PC-3 (cell line): ENCODE data around the gene SMPD2. TPM values are rescaled to one million over a fixed set of nuclear protein-coding genes. Genes with fewer than 3 reads are reported as not detected.

Source experiments
- ATAC-seq: fragments of 200-7000 bp; cut with Tn5 transposase; 2 replicates; pipeline ENCODE4 v1.9.1; 2020; ENCODE audit warnings: mild to moderate bottlenecking, moderate library complexity
- BruUV-seq: library from RNA; stranded (reverse); fragments of 400-500 nt; replicated peaks from 2 replicates; lab custom pipeline; 2021; lab: Mats Ljungman, UMichigan
- CTCF ChIA-PET: fragments of 300-600 bp; sonication (Branson Sonifier 250); formaldehyde crosslinking; loops from one replicate; lab custom pipeline; 2022; ENCODE audit warnings: antibody characterized with exemption; lab: Charles Lee
- POLR2A ChIA-PET: fragments of 300-600 bp; sonication (Branson Sonifier 250); formaldehyde crosslinking; loops from one replicate; lab custom pipeline; 2022; ENCODE audit warnings: antibody characterized with exemption; ENCODE audit not compliant: unreplicated experiment; lab: Charles Lee
- DNase-seq: peaks from one replicate; pipeline ENCODE4 v3.0.0-alpha.2; 2015
- H2AFZ ChIP-seq: fragments of 300-600 bp; sonication (generic); 2 replicates; pipeline ENCODE4 v1.6.0; 2016; ENCODE audit warnings: antibody characterized with exemption, low read length
- H3F3A ChIP-seq: fragments of 300-600 bp; sonication (generic); one replicate; pipeline ENCODE4 v1.6.0; 2017; ENCODE audit warnings: antibody characterized with exemption, low read length, control low read depth, mild to moderate bottlenecking; ENCODE audit not compliant: unreplicated experiment
- H3K27ac ChIP-seq: fragments of 300-600 bp; sonication (generic); 2 replicates; pipeline ENCODE4 v1.5.1; 2016; ENCODE audit warnings: mild to moderate bottlenecking, low read length
- H3K27me3 ChIP-seq: fragments of 300-600 bp; sonication (generic); 2 replicates; pipeline ENCODE4 v1.6.1; 2016; ENCODE audit warnings: low read length, mixed read lengths
- H3K36me3 ChIP-seq: fragments of 300-600 bp; sonication (generic); 2 replicates; pipeline ENCODE4 v1.6.1; 2016; ENCODE audit warnings: low read depth, mixed run types, low read length, mixed read lengths
- H3K4me1 ChIP-seq: fragments of 300-600 bp; sonication (generic); 2 replicates; pipeline ENCODE4 v1.5.1; 2016; ENCODE audit warnings: low read length; ENCODE audit not compliant: insufficient read depth
- H3K4me2 ChIP-seq: fragments of 300-600 bp; sonication (generic); 2 replicates; pipeline ENCODE4 v1.6.0; 2016; ENCODE audit warnings: low read length
- H3K4me3 ChIP-seq: fragments of 300-600 bp; sonication (generic); 2 replicates; pipeline ENCODE4 v1.5.1; 2016; ENCODE audit warnings: mild to moderate bottlenecking, low read length, mixed read lengths
- H3K79me2 ChIP-seq: fragments of 300-600 bp; sonication (generic); 2 replicates; pipeline ENCODE4 v1.6.1; 2017; ENCODE audit warnings: low read length, mixed read lengths
- H3K9ac ChIP-seq: fragments of 300-600 bp; sonication (generic); 2 replicates; pipeline ENCODE4 v1.6.0; 2016; ENCODE audit warnings: mild to moderate bottlenecking, low read length
- H3K9me2 ChIP-seq: fragments of 300-600 bp; sonication (generic); replicated peaks from 2 replicates; pipeline ENCODE4 v1.6.1; 2016; ENCODE audit warnings: mixed run types, low read length, mixed read lengths
- H3K9me3 ChIP-seq: fragments of 300-600 bp; sonication (generic); 2 replicates; pipeline ENCODE4 v1.6.1; 2016; ENCODE audit warnings: low read length, mixed read lengths
- H4K20me1 ChIP-seq: fragments of 300-600 bp; sonication (generic); 2 replicates; pipeline ENCODE4 v1.6.1; 2016; ENCODE audit warnings: low read length, mixed read lengths
- EZH2 ChIP-seq: fragments of 300-600 bp; sonication (generic); IDR thresholded peaks from one replicate; pipeline ENCODE4 v1.6.1; 2017; ENCODE audit warnings: antibody characterized with exemption, mild to moderate bottlenecking, low read length; ENCODE audit not compliant: unreplicated experiment
- EZH2phosphoT487 ChIP-seq: fragments of 300-600 bp; sonication (generic); IDR thresholded peaks from 2 replicates; pipeline ENCODE4 v1.6.1; 2018; ENCODE audit warnings: mild to moderate bottlenecking, antibody characterized with exemption, low read length, borderline replicate concordance
- intact Hi-C: fragments of 100-400 bp; cut with micrococcal nuclease; formaldehyde crosslinking; loops from 2 replicates; pipeline ENCODE4 v1.9.0; 2023
- total RNA-seq: library from RNA; depleted of rRNA; stranded (reverse); fragments of >200 nt; gene quantifications from 2 replicates; pipeline ENCODE4 v1.2.3, GENCODE V29; 2014
- TF ChIP-seq, protein P1 (sequence below): fragments of 300-600 bp; sonication (generic); conservative IDR thresholded peaks from 2 replicates; pipeline ENCODE4 v1.5.1; 2017; ENCODE audit warnings: antibody characterized with exemption, low read depth, mild to moderate bottlenecking, low read length

SMPD2 gene
- total RNA-seq, 1 experiment from 2014 or later, result 12.6 TPM

DNA sequence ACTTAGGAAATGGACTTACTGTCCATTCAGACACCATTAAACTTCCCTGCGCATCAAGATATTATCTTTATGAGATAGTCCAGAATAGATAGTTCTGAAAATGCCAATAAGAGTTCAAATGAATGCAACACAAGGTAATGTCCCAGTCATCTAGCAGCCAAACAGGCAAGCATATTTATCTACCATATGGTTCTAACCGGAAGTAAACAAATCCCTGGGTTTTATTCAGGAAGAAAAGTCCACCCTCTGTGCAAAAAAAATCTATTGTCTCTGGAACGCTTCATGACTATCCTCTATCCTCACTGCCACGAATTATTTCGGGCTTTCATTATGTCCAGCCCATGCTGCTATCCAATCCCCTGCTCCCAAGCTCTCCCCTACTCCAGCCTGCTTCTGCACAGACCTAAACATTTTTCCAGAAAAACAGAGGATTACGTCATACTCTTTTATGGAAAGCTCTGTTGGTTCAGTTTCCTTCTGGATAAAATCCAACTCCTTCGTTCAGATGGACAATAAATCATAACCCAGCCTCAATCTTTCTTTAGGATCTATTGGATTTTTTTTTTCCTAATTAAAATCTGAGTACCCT lies 11.5 kb upstream of the SMPD2 start:
- H3K9me2 ChIP-seq, result no peaks in the 10 kb centered on the region
- no peaks in the 10 kb centered on the region for H3K36me3 ChIP-seq
- ATAC-seq (peak; percentile 66), DNase-seq (peak; percentile 32)
- peak overlapping the region; percentile 9; the same call in 1 of the 2 replicates for H2AFZ ChIP-seq
- no peaks in the 10 kb centered on the region for H4K20me1 ChIP-seq
- no peaks in the 10 kb centered on the region for H3F3A ChIP-seq
- H3K27ac ChIP-seq, result no peak overlapping the region
- peaks cover 23% of the 10 kb centered on the region for H3K4me1 ChIP-seq
- no peaks in the 10 kb centered on the region for H3K27me3 ChIP-seq
- no peak overlapping the region for H3K9ac ChIP-seq
- POLR2A ChIA-PET, result interaction anchor here (0.7 to 1.0 kb wide), 2 partner anchors 12 to 47 kb away, joined by 3 to 6 read pairs; partner anchors contain the start of gene SMPD2
- CTCF ChIA-PET, result no interaction called here
- intact Hi-C loops, result no loop called here
- no TSS peak for BruUV-seq
- peak overlapping the region; percentile 22; the same call in 1 of the 2 replicates for H3K4me3 ChIP-seq
- no peaks in the 10 kb centered on the region for H3K79me2 ChIP-seq
- H3K4me2 ChIP-seq, result peak overlapping the region; percentile 43; the same call in 1 of the 2 replicates
- no peaks in the 10 kb centered on the region for H3K9me3 ChIP-seq
- no peak for TF ChIP-seq EZH2phosphoT487
- no peak for TF ChIP-seq EZH2
- TF ChIP-seq, protein P1, sequence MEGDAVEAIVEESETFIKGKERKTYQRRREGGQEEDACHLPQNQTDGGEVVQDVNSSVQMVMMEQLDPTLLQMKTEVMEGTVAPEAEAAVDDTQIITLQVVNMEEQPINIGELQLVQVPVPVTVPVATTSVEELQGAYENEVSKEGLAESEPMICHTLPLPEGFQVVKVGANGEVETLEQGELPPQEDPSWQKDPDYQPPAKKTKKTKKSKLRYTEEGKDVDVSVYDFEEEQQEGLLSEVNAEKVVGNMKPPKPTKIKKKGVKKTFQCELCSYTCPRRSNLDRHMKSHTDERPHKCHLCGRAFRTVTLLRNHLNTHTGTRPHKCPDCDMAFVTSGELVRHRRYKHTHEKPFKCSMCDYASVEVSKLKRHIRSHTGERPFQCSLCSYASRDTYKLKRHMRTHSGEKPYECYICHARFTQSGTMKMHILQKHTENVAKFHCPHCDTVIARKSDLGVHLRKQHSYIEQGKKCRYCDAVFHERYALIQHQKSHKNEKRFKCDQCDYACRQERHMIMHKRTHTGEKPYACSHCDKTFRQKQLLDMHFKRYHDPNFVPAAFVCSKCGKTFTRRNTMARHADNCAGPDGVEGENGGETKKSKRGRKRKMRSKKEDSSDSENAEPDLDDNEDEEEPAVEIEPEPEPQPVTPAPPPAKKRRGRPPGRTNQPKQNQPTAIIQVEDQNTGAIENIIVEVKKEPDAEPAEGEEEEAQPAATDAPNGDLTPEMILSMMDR, result no peak

DNA sequence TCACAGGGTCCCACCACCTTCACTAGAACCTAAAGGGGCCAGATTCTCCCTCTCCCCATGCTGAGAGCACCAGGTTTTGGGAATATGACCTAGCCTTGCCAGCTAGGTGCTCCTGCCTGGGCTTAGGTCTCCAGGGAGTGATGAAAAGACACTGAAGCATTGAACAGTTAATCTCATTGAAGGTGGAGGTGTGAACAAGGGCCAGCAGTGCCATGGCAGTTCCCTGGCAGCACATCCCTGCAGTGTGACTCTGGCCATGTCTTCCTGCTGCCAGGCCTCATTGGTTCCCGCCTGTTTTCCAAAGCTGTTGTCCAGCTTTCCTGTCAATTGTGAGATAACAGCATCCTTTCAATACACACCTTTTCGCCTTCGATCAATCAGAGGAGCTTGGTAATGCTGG lies 11.0 kb upstream of the SMPD2 start:
- ChIA-PET POLR2A (interaction anchor here (0.7 to 1.0 kb wide), 2 partner anchors 11 to 46 kb away, joined by 3 to 6 read pairs; partner anchors contain the start of gene SMPD2), CTCF (no interaction called here)
- Histone ChIP-seq H3K4me1 (peaks cover 18% of the 10 kb centered on the region), H3K9me2 (no peaks in the 10 kb centered on the region), H3K79me2 (no peaks in the 10 kb centered on the region), H3K27ac (no peak overlapping the region), H3K9ac (no peak overlapping the region), H2AFZ (peak overlapping the region; percentile 9; the same call in 1 of the 2 replicates), H3K4me3 (no peak overlapping the region), H3F3A (no peaks in the 10 kb centered on the region), H3K9me3 (no peaks in the 10 kb centered on the region), H3K36me3 (no peaks in the 10 kb centered on the region), H3K4me2 (peak overlapping the region; percentile 43; the same call in 1 of the 2 replicates), H3K27me3 (no peaks in the 10 kb centered on the region), H4K20me1 (no peaks in the 10 kb centered on the region)
- DNase-seq (no peak), ATAC-seq (no peak)
- BruUV-seq, result no TSS peak
- intact Hi-C loops, result no loop called here
- TF ChIP-seq EZH2 (no peak), EZH2phosphoT487 (no peak)
- TF ChIP-seq, protein P1, result no peak

DNA sequence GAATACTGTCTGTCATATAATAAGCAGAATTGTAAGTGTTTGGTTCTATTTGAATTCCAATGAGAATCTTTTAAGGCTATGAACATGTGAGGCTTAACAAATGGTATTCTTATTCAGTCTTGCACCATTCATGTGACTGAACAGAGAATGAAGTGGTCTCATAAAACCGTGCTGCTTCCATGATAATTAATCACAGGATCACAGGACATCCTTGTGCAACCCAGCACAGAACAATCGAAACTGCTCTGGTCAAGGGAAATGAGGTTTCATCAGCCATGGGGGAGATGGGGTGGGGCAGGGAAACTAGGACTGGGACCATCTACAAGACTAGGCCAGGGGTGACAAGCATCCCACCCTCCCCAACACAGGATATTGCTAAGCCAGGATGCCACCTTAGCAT lies 6.1 kb upstream of the SMPD2 start:
- Histone ChIP-seq H4K20me1 (no peaks in the 10 kb centered on the region), H3K27me3 (no peaks in the 10 kb centered on the region), H3K4me1 (peaks cover 5% of the 10 kb centered on the region), H3K9me2 (no peaks in the 10 kb centered on the region), H3K36me3 (no peaks in the 10 kb centered on the region), H3K4me3 (no peak overlapping the region), H3K9ac (no peak overlapping the region), H3K79me2 (no peaks in the 10 kb centered on the region), H3K4me2 (no peak overlapping the region), H3F3A (no peaks in the 10 kb centered on the region), H3K27ac (no peak overlapping the region), H2AFZ (no peak overlapping the region), H3K9me3 (no peaks in the 10 kb centered on the region)
- intact Hi-C loops, result no loop called here
- TF ChIP-seq EZH2 (no peak), EZH2phosphoT487 (no peak)
- TF ChIP-seq, protein P1, result no peak
- no peak for ATAC-seq
- no peak for DNase-seq
- ChIA-PET CTCF (no interaction called here), POLR2A (no interaction called here)
- no TSS peak for BruUV-seq
